ENCODE results near the gene ZNF490. TPM values are rescaled to one million over a fixed set of nuclear protein-coding genes. Genes with fewer than 3 reads are reported as not detected.

Gene ZNF490
- polyA plus RNA-seq, 3 donors: 2.3 to 4.2 (median 2.7) TPM

GRCh38 chr19:12544401-12544876, 66.2 kb downstream of the ZNF490 start:
- Mint-ChIP-seq H3K9me3 (peaks cover 48 to 88% (median 73%) of the 10 kb centered on the region in 7 donors), H3K4me3 (no peak overlapping the region), H3K36me3 (peaks cover 52 to 83% of the 10 kb centered on the region in 2 donors), H3K27ac (peak overlapping the region in 1 of 7 donors; percentile 18), H3K27me3 (ENCODE audit: low read depth in 3 of 3) (peaks cover 0 to 4% (median 0%) of the 10 kb centered on the region in 3 donors), H3K4me1 (peaks cover 20% of the 10 kb centered on the region)
- TF ChIP-seq CTCF (IDR thresholded peaks at IDR 0.05): no peak
- H3K36me3 ChIP-seq (replicated peaks in 1 of 2; ENCODE audit: control insufficient read depth in 1 of 2, insufficient read depth in 2 of 2, low read length in 2 of 2): peaks cover 13 to 89% of the 10 kb centered on the region in 2 donors
- peaks cover 0 to 8% of the 10 kb centered on the region in 2 donors for H3K4me1 ChIP-seq (ENCODE audit: control insufficient read depth in 1 of 2, insufficient read depth in 2 of 2, low read length in 2 of 2)
- H3K27me3 ChIP-seq (ENCODE audit: control insufficient read depth in 2 of 2, insufficient read depth in 2 of 2, low read length in 2 of 2): no peaks in the 10 kb centered on the region
- no peak overlapping the region for H3K4me2 ChIP-seq (replicated peaks; ENCODE audit: extremely low read depth, low read length, poor library complexity, severe bottlenecking)
- H3K4me3 ChIP-seq (replicated peaks in 1 of 3; ENCODE audit: low read depth in 2 of 3, low read length in 3 of 3): no peak overlapping the region
- H3K9me3 ChIP-seq (replicated peaks in 1 of 2; ENCODE audit: control insufficient read depth in 1 of 2, insufficient read depth in 1 of 2, low read length in 2 of 2): peaks cover 66 to 81% of the 10 kb centered on the region in 2 donors
- peaks cover 98% of the 10 kb centered on the region for H3K79me2 ChIP-seq (ENCODE audit: insufficient read depth, low read length)
- DNase-seq: no peak
- no peak overlapping the region for H3K27ac ChIP-seq (ENCODE audit: low read depth in 1 of 2, low read length in 2 of 2)
- no peak overlapping the region for H3K9ac ChIP-seq (ENCODE audit: insufficient read depth, low read length, poor library complexity, severe bottlenecking)
- H4K20me1 ChIP-seq (ENCODE audit: insufficient read depth, low read length): peaks cover 15% of the 10 kb centered on the region
- WGBS (ENCODE audit: insufficient coverage): 11% methylated on average over 4 of the region's 5 CpGs
- intact Hi-C loops (cut with micrococcal nuclease): no loop called here
- no peak overlapping the region for H2AFZ ChIP-seq (ENCODE audit: insufficient read depth, low read depth, low read length, poor library complexity, severe bottlenecking)

GRCh38 chr19:12543855-12544254, 66.8 kb downstream of the ZNF490 start:
- Mint-ChIP-seq H3K4me3 (no peak overlapping the region), H3K27me3 (ENCODE audit: low read depth in 3 of 3) (peaks cover 0 to 4% (median 0%) of the 10 kb centered on the region in 3 donors), H3K9me3 (peaks cover 46 to 89% (median 79%) of the 10 kb centered on the region in 7 donors), H3K27ac (peak overlapping the region in 1 of 7 donors; percentile 72), H3K36me3 (peaks cover 51 to 83% of the 10 kb centered on the region in 2 donors), H3K4me1 (peaks cover 15% of the 10 kb centered on the region)
- Histone ChIP-seq H3K4me2 (replicated peaks; ENCODE audit: extremely low read depth, low read length, poor library complexity, severe bottlenecking) (no peak overlapping the region), H3K79me2 (ENCODE audit: insufficient read depth, low read length) (peaks cover 98% of the 10 kb centered on the region), H3K4me1 (ENCODE audit: control insufficient read depth in 1 of 2, insufficient read depth in 2 of 2, low read length in 2 of 2) (peaks cover 0 to 4% of the 10 kb centered on the region in 2 donors), H4K20me1 (ENCODE audit: insufficient read depth, low read length) (peaks cover 15% of the 10 kb centered on the region), H3K27ac (ENCODE audit: low read depth in 1 of 2, low read length in 2 of 2) (no peak overlapping the region), H3K4me3 (replicated peaks in 1 of 3; ENCODE audit: low read depth in 2 of 3, low read length in 3 of 3) (no peak overlapping the region), H3K9ac (ENCODE audit: insufficient read depth, low read length, poor library complexity, severe bottlenecking) (no peak overlapping the region), H3K27me3 (ENCODE audit: control insufficient read depth in 2 of 2, insufficient read depth in 2 of 2, low read length in 2 of 2) (no peaks in the 10 kb centered on the region), H3K36me3 (replicated peaks in 1 of 2; ENCODE audit: control insufficient read depth in 1 of 2, insufficient read depth in 2 of 2, low read length in 2 of 2) (peaks cover 13 to 89% of the 10 kb centered on the region in 2 donors), H3K9me3 (replicated peaks in 1 of 2; ENCODE audit: control insufficient read depth in 1 of 2, insufficient read depth in 1 of 2, low read length in 2 of 2) (peaks cover 72 to 87% of the 10 kb centered on the region in 2 donors), H2AFZ (ENCODE audit: insufficient read depth, low read depth, low read length, poor library complexity, severe bottlenecking) (no peak overlapping the region)
- intact Hi-C loops (cut with micrococcal nuclease): no loop called here
- no peak for TF ChIP-seq CTCF (IDR thresholded peaks at IDR 0.05)
- WGBS (ENCODE audit: insufficient coverage): 80% methylated on average over 1 of the region's 1 CpG
- DNase-seq: peak in 2 of 3 donors; percentile 4 to 20

Other genes starting within 250 kb of the ZNF490 start
- gene ZNF442, start 245.1 kb downstream of the ZNF490 start, polyA plus RNA-seq: under 1 TPM; 0.03 to 0.39 (median 0.17) TPM
- 1 to 10 TPM; 1.8 to 3.4 (median 3.2) TPM for gene ZNF799, start 209.5 kb downstream of the ZNF490 start, polyA plus RNA-seq
- gene ZNF443, start 169.8 kb downstream of the ZNF490 start, polyA plus RNA-seq: under 1 TPM; 0.24 to 1.00 (median 0.52) TPM
- gene ZNF709, start 126.0 kb downstream of the ZNF490 start, polyA plus RNA-seq: under 1 TPM; 0.15 to 0.28 (median 0.19) TPM
- 1 to 10 TPM; 1.0 to 8.4 (median 8.4) TPM for gene ZNF564, start 59.3 kb downstream of the ZNF490 start, polyA plus RNA-seq
- 1 to 10 TPM; 5.2 to 8.2 (median 5.9) TPM for gene ZNF791, start 107 bp upstream of the ZNF490 start, polyA plus RNA-seq
- gene MAN2B1, start 55.9 kb upstream of the ZNF490 start, polyA plus RNA-seq: 100 to 1,000 TPM; 218 to 305 (median 295) TPM
- gene WDR83, start 56.0 kb upstream of the ZNF490 start, polyA plus RNA-seq: 1 to 10 TPM; 7.9 to 9.9 (median 8.5) TPM
- 100 to 1,000 TPM in 1 of 3 donors, 10 to 100 TPM in 2; 51.0 to 130 (median 53.4) TPM for gene DHPS, start 71.1 kb upstream of the ZNF490 start, polyA plus RNA-seq
- not detected for gene GNG14, start 77.2 kb upstream of the ZNF490 start, polyA plus RNA-seq
- 1 to 10 TPM; 4.4 to 7.2 (median 5.1) TPM for gene FBXW9, start 85.8 kb upstream of the ZNF490 start, polyA plus RNA-seq
- gene TNPO2, start 113.1 kb upstream of the ZNF490 start, polyA plus RNA-seq: 10 to 100 TPM in 1 of 3 donors, under 1 TPM in 2; 0.28 to 45.2 (median 0.52) TPM
- gene TRIR, start 123.9 kb upstream of the ZNF490 start, polyA plus RNA-seq: 100 to 1,000 TPM; 152 to 187 (median 175) TPM
- 100 to 1,000 TPM in 2 of 3 donors, 10 to 100 TPM in 1; 97.5 to 122 (median 108) TPM for gene GET3, start 126.7 kb upstream of the ZNF490 start, polyA plus RNA-seq
- not detected for gene BEST2, start 141.0 kb upstream of the ZNF490 start, polyA plus RNA-seq
- 10 to 100 TPM in 1 of 3 donors, 1 to 10 TPM in 1, under 1 TPM in 1; 0.55 to 28.6 (median 1.1) TPM for gene HOOK2, start 164.7 kb upstream of the ZNF490 start, polyA plus RNA-seq
- gene JUNB, start 180.7 kb upstream of the ZNF490 start, polyA plus RNA-seq: 1,000 to 10,000 TPM; 1,279 to 3,167 (median 1,468) TPM
- 10 to 100 TPM; 40.0 to 71.5 (median 46.7) TPM for gene PRDX2, start 191.0 kb upstream of the ZNF490 start, polyA plus RNA-seq
- 1 to 10 TPM in 1 of 3 donors, not detected in 2; 4.0 TPM for gene THSD8, start 191.3 kb upstream of the ZNF490 start, polyA plus RNA-seq
- gene RNASEH2A, start 195.8 kb upstream of the ZNF490 start, polyA plus RNA-seq: 10 to 100 TPM in 2 of 3 donors, 1 to 10 TPM in 1; 8.7 to 21.5 (median 15.2) TPM
- gene RTBDN, start 223.8 kb upstream of the ZNF490 start, polyA plus RNA-seq: not detected
- 1 to 10 TPM in 2 of 3 donors, under 1 TPM in 1; 0.28 to 3.6 (median 1.1) TPM for gene MAST1, start 227.7 kb upstream of the ZNF490 start, polyA plus RNA-seq